Activated CD4-positive, alpha-beta T cell treated with anti-CD3 and anti-CD28 coated beads, Interleukin-2, amount 50 U/mL, for 4 hours (primary cell): ENCODE data around the gene CHMP2A.
"Not testable (repeated sequence)": the region's sequence is repeated elsewhere in the genome, so short reads cannot be mapped to it uniquely, and the experiment has no call there.

Experiments used
- DNase-seq, 2 experiments: peaks; one replicate each; pipeline ENCODE4 v3.0.0-alpha.2; 2020

CHMP2A gene

GRCh38 chr19:58553799-58554493 lies 959 bp downstream of the CHMP2A start:
- DNase-seq: no peak

- DNase-seq: no peak
These were observed 2.2 kb downstream of the CHMP2A start for GRCh38 chr19:58552655-58553054.

GRCh38 chr19:58551577-58552471 lies 3.1 kb downstream of the CHMP2A start:
- DNase-seq: no peak

DNA sequence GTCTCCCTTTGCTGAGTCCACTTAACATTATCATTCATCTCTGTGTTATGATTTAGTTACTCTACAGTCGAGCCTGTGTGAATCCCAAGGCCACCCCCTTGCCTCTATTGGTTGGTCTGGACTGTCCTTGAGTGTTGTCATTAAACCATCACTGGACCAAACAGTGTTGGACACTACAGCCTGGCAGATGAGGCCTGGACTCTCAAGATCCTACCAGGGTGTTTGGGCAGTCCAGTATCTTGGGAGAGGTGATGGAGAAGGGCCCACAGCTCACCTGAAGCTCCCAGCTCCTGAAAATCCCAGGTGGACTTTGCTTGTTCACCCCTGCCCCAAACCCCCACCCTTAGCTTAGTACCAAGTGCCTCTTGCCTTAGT lies 3.8 kb downstream of the CHMP2A start:
- DNase-seq: no peak

- no peak for DNase-seq
These were observed 4.4 kb downstream of the CHMP2A start for GRCh38 chr19:58550362-58551122.

DNA sequence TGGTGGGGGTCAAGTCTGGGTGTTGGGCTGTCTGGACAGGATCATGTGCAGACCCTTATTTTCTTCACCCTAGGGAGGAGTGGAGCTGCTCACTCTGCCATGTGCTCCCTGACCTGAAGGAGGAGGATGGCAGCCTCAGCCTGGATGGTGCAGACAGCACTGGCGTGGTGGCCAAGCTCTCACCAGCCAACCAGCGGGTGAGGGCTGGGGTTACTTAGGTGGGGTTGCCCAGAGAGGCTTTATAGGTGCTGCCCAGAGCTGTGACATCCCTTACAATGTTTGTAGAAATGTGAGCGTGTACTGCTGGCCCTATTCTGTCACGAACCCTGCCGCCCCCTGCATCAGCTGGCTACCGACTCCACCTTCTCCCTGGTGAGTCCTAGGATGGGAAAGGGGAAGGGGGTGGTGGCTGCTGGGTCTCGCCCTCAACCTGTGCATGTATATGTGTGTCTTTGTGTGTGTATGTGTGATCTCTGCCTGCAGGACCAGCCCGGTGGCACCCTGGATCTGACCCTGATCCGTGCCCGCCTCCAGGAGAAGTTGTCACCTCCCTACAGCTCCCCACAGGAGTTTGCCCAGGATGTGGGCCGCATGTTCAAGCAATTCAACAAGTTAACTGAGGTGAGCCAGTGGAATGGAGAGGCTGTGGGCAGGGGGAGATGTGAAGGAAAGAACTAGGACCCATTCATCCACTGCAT lies 5.1 kb downstream of the CHMP2A start:
- no peak for DNase-seq

GRCh38 chr19:58548859-58549663 lies 5.8 kb downstream of the CHMP2A start:
- DNase-seq: no peak

- DNase-seq: no peak
These were observed 7.3 kb downstream of the CHMP2A start for GRCh38 chr19:58547323-58548312.

- DNase-seq: no peak
These were observed 8.8 kb downstream of the CHMP2A start for GRCh38 chr19:58546019-58546530.

DNA sequence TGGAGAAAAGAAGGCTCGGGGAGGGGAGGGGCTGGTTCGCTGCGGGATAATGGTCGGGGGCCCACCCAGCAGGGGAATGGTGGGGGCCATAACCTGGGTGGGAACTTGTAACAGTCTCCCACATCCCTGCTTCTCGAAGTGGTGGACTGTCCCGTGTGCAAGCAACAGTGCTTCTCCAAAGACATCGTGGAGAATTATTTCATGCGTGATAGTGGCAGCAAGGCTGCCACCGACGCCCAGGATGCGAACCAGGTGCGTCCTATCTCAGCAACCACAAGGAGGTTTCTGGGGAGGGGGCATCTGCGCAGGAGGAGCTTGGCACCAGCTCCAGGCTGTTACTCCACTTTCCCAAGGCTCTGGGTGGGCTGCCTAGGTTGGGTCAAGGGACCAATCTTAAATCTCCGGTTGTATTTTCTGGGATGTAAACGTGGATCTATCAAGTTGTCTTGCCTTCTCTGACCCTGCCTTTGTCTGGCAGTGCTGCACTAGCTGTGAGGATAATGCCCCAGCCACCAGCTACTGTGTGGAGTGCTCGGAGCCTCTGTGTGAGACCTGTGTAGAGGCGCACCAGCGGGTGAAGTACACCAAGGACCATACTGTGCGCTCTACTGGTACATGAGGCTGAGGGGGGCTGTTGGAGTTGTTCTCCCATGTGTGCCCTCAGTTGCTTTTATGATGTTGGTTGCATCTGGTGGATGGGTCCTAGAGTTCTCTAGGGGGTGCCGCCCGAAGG lies 9.5 kb downstream of the CHMP2A start:
- no peak for DNase-seq

DNA sequence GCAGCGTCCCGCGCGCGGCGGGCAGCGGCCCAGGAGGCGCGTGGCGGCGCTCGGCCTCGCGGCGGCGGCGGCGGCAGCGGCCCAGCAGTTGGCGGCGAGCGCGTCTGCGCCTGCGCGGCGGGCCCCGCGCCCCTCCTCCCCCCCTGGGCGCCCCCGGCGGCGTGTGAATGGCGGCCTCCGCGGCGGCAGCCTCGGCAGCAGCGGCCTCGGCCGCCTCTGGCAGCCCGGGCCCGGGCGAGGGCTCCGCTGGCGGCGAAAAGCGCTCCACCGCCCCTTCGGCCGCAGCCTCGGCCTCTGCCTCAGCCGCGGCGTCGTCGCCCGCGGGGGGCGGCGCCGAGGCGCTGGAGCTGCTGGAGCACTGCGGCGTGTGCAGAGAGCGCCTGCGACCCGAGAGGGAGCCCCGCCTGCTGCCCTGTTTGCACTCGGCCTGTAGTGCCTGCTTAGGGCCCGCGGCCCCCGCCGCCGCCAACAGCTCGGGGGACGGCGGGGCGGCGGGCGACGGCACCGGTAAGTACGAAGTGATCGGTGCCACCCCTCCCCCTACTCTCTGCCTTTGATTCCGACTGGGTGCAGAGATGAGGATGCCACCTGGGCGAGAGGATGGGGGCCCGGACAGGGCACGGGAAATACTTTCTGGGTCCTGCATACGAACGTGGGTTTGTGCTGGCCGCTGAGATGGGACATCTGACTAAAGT lies 10.2 kb downstream of the CHMP2A start:
- peak; percentile 65 to 67 for DNase-seq

DNA sequence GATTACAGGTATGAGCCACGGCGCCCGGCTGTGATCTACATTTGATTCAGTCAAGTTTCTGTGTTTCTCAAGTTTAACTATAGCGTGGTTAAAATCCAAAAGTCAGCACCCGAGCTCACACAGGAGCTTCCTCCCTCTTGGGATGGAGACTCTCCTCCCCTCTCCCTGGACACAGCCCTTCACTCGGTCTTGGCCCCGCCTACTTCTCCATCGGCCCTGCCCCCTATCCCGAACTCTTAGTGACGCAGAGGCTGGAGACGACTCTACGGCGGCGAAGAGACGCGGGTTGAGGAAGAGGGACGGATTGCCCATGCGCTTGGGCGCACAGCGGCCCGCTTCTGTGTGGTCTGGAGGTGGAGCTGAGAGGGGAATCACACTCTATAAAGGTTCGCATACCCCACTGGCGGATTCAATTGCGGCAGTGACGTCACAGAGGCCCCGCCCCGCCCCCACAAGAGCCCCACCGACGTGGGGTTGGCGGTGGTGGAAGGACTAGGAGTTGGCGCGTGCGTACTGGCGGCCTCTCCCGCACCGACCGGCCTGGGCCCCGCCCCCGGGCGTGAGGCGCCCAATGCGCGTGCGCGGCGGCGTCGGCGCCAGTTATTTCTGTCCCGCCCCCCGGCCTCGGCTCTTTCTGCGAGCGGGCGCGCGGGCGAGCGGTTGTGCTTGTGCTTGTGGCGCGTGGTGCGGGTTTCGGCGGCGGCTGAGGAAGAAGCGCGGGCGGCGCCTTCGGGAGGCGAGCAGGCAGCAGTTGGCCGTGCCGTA lies 10.9 kb downstream of the CHMP2A start, which contains the start of gene TRIM28:
TRIM28 (plus strand) TSS at position 239 of the 765 bp plus-strand sequence. CDS start 694 bp downstream, outside the sequence.
- peak; percentile 100 for DNase-seq

- DNase-seq: not testable (repeated sequence)
These were observed 12.1 kb downstream of the CHMP2A start for GRCh38 chr19:58542641-58543372.

DNA sequence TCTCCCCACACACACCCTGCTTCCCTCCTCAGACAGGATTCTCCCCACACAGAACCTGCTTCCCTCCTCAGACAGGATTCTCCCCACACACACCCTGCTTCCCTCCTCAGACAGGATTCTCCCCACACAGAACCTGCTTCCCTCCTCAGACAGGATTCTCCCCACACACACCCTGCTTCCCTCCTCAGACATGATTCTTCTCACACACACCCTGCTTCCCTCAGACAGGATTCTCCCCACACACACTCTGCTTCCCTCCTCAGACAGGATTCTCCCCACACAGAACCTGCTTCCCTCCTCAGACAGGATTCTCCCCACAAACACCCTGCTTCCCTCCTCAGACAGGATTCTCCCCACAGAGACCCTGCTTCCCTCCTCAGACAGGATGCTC lies 15.7 kb downstream of the CHMP2A start:
- DNase-seq: not testable (repeated sequence)

GRCh38 chr19:58538257-58539168 lies 16.4 kb downstream of the CHMP2A start:
- no peak for DNase-seq
